B cell (primary cell): ENCODE results near the gene OR51B2.

Source experiments
- EZH2 ChIP-seq: IDR thresholded peaks from 2 replicates; pipeline ENCODE4 v1.6.1; 2012; ENCODE audit warnings: borderline replicate concordance, low read depth, mild to moderate bottlenecking, moderate library complexity, low read length; ENCODE audit not compliant: insufficient read depth, poor library complexity, severe bottlenecking
- TF ChIP-seq, protein P1 (sequence below): fragments of 200-600 bp; IDR thresholded peaks from one replicate; pipeline ENCODE4 v1.8.0; 2022; ENCODE audit warnings: antibody characterized with exemption, mild to moderate bottlenecking

DNA sequence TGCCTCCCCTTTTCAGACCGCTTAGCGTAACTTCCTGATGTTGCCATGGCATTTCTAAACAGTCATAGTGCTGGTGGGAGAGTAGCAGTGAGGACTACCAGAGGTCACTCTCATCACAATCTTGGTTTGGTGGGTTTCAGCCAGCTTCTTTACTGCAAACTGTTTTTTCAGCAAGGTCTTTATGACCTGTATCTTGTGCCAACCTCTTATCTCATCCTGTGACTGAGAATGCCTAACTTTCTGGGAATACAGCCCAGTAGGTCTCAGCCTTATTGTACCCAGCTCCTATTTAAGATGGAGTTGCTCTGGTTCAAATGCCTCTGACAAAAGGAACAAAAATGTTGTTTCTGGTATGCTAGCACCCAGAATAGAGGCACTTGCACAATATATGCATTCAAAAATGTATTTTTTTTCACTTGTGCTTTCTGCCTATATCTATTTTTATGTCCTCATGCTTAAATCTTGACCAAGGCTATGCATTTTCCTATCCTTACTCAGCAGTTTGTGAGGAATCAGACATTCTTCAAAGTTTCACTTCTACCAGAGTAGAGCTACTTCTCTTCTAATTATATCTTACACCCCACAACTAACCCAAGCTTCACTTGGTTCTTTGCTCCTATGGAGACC lies 43.5 kb upstream of the OR51B2 start:
- TF ChIP-seq, protein P1, sequence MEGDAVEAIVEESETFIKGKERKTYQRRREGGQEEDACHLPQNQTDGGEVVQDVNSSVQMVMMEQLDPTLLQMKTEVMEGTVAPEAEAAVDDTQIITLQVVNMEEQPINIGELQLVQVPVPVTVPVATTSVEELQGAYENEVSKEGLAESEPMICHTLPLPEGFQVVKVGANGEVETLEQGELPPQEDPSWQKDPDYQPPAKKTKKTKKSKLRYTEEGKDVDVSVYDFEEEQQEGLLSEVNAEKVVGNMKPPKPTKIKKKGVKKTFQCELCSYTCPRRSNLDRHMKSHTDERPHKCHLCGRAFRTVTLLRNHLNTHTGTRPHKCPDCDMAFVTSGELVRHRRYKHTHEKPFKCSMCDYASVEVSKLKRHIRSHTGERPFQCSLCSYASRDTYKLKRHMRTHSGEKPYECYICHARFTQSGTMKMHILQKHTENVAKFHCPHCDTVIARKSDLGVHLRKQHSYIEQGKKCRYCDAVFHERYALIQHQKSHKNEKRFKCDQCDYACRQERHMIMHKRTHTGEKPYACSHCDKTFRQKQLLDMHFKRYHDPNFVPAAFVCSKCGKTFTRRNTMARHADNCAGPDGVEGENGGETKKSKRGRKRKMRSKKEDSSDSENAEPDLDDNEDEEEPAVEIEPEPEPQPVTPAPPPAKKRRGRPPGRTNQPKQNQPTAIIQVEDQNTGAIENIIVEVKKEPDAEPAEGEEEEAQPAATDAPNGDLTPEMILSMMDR, result no peak
- TF ChIP-seq EZH2, result no peak
